Effector CD8-positive, alpha-beta T cell (primary cell): ENCODE results near the gene FAM72A.
"Not testable (repeated sequence)": the region's sequence is repeated elsewhere in the genome, so short reads cannot be mapped to it uniquely, and the experiment has no call there.

Source experiments
- DNase-seq: peaks from one replicate; lab custom pipeline; 2025; lab: John Stamatoyannopoulos, UW

FAM72A gene

GRCh38 chr1:206169794-206170193 is 32.8 kb downstream of the FAM72A start:
- not testable (repeated sequence) for DNase-seq

- DNase-seq = not testable (repeated sequence)
Measured at GRCh38 chr1:206167350-206168029, 35.1 kb downstream of the FAM72A start.

DNA sequence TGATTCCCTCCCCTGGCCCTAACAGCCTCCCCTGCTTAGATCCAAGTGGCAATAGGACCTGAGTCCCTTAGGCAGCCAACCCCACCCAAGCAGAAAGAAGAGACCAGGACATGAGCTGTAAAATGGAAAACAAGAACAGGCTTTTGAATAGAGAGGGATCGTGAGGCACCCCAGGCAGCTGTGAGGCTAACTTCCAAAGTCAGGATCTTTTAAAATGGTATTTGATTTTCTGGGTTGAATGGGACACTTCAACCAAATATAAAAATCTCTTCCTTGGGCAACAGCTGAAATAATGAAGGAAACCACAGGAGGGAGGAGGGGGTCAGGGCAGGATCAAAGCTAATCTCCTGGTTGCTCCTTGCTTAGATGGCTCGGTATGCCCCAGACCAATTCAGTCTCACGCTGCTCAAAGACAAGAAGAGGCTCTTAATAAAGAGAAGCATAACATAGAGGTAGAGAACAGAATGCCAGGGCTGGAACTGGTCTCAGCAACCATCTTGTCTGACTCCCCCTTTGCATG is 56.8 kb downstream of the FAM72A start:
- no peak for DNase-seq

GRCh38 chr1:206144605-206145004 is 58.0 kb downstream of the FAM72A start:
- DNase-seq = no peak

DNA sequence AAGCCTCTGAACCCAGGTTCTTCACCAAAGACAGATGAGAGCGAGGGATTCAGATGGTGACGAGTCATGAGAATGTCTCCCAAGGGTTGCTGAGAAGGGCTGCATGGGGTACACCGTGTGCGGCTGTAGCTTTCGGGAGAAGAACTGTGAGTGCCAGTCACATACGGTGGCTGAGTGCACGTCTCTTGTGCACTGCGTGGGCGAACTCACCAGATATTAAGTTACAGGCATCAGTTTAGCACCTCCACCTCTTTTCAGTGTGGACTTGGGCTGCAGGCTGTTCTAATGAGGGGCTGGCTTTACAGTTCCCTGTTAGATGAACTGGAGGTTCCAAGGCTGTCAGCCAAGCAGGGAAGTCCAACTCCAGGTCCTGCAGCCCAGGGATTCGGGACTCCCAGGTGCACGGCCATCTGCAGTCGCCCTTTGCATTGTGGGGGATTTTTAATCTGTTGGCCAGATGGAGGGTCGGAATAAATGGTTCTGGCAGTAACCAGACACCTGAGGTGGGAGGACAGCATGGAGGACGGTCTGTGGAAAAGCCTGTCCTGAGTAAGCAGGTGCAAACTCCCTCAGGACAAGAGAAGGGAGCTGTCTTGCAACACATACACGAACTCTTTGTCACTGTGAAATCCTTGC is 59.0 kb downstream of the FAM72A start:
- no peak for DNase-seq

DNA sequence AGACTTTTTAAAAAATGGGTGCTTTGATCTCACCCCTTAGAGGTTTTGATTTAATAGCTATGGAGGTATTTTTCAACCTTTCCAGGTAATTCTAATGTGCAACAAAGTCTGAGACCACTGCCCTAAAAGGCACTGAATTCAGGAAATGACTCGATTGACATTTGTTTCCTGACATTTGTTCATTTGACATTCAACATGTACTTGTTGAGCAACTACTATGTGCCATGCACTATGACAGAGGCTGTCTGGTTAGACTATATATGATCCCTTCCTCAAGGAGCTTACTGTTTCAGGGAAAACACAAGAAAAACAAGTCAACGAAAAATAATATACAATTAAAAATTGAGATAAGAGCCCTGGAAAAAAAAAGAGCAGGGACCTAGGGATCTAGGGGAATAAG is 59.9 kb downstream of the FAM72A start:
- no peak for DNase-seq

GRCh38 chr1:206142011-206142410 is 60.6 kb downstream of the FAM72A start:
- DNase-seq = no peak

GRCh38 chr1:206136241-206136640 is 66.4 kb downstream of the FAM72A start:
- DNase-seq = no peak
